Esophagus muscularis mucosa (tissue), 4 donors: ENCODE results near the gene NMUR1. TPM values are rescaled to one million over a fixed set of nuclear protein-coding genes. Genes with fewer than 3 reads are reported as not detected.

Source experiments
- DNase-seq: peaks from one replicate; pipeline ENCODE4 v3.0.0-alpha.2; 2017; ENCODE audit errors: extremely low spot score
- H3K27ac ChIP-seq, 4 donors: fragments of 200-600 bp; sonication (generic); replicated peaks in 1 of 4; 1 replicate in 3 of 4; 2 replicates in 1 of 4; pipeline ENCODE4 v1.5.1; 2016 to 2019; ENCODE audit warnings: mild to moderate bottlenecking in 1 of 4
- H3K27me3 ChIP-seq, 4 donors: fragments of 200-600 bp; sonication (generic); one replicate each; pipeline versions ENCODE4 v1.5.1 to v1.6.0; 2016 to 2019
- H3K36me3 ChIP-seq, 4 donors: fragments of 200-600 bp; sonication (generic); one replicate each; pipeline ENCODE4 v1.5.1; 2016 to 2019
- H3K4me1 ChIP-seq, 4 donors: fragments of 200-600 bp; sonication (generic); one replicate each; pipeline ENCODE4 v1.5.1; 2016 to 2019
- H3K4me3 ChIP-seq, 4 donors: fragments of 200-600 bp; sonication (generic); 1 replicate in 2 of 4; 2 replicates in 2 of 4; pipeline ENCODE4 v1.5.1; 2016 to 2019; ENCODE audit warnings: mild to moderate bottlenecking in 4 of 4, moderate library complexity in 1 of 4
- H3K9me3 ChIP-seq, 4 donors: fragments of 200-600 bp; sonication (generic); 1 replicate in 3 of 4; 2 replicates in 1 of 4; pipeline ENCODE4 v1.5.1; 2016 to 2019
- EP300 ChIP-seq: sonication (generic); formaldehyde crosslinking; IDR thresholded peaks from one replicate; pipeline ENCODE4 v1.6.1; 2017; ENCODE audit warnings: antibody characterized with exemption
- POLR2A ChIP-seq: fragments of 450-650 bp; IDR thresholded peaks from one replicate; pipeline ENCODE4 v1.6.1; 2017; ENCODE audit warnings: antibody characterized with exemption, moderate library complexity, mild to moderate bottlenecking, low read depth
- POLR2AphosphoS5 ChIP-seq, 2 donors: sonication (generic); formaldehyde crosslinking; IDR thresholded peaks; one replicate each; pipeline ENCODE4 v1.6.1; 2017; ENCODE audit warnings: antibody characterized with exemption in 2 of 2
- WGBS: methylation state at CpG from one replicate; pipeline ENCODE4 v1.1.5; 2018; 5-methylcytosine and 5-hydroxymethylcytosine counted together
- intact Hi-C: fragments of 100-400 bp; cut with DNase I; formaldehyde crosslinking; loops from one replicate; pipeline ENCODE4 v1.15.1; 2023
- total RNA-seq, 4 donors: library from RNA; depleted of rRNA; stranded (reverse); fragments of >200 nt; gene quantifications; one replicate each; pipeline versions ENCODE4 v1.1.0 to v1.2.1, GENCODE V29; 2016
- TF ChIP-seq, protein P1 (sequence below), 3 experiments: fragments of 200-600 bp in 2 of 3; fragments of 450-650 bp in 1 of 3; sonication (generic) in 2 of 3; IDR thresholded peaks; one replicate each; pipeline ENCODE4 v1.5.1; 2017 to 2019; ENCODE audit warnings: antibody characterized with exemption in 3 of 3, mild to moderate bottlenecking in 2 of 3, moderate library complexity in 1 of 3

Gene NMUR1
- total RNA-seq, 4 donors from 2014 or later, result 1.2 to 5.4 (median 2.5) TPM

DNA sequence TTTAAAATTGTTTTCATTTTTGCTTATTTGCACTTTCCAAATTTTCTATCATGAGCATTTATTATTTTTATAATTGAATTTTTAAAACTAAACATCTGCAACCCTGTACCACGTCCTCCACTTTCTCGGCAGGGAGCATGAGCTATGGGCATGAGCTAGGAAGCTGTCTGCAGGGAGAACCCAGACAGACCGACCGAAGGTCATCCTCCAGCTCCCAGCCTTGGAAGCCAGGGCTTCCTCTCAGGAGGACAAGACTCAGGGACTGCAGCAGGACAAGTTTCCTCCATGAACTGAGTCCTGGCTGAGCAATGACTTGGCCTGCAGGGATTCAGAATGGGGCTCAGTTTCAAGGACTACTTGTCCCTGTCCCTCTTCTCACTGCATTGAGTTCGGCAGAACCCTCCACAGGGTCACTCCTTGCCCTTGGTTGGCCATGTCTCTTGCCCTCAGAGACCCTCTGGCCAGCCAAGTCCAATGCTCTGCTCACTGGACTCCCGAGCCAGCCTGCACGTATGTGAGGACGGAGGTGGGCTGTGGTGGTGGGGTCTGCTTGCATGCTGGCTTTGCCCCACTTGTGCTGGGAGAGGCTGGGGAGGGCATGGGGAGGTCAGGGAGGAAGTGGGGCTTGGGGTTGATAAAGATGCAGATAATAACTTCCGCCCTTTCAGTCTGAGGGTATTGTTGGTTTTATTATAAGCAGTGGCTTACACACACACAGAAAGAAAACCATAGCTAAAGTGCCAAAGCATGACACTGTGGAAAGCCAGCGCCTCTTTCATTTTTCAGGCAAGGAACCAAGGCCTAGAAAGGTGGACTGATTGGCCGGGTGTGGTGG is 6.6 kb downstream of the NMUR1 start:
- Histone ChIP-seq H3K4me1 (peaks cover 0 to 16% (median 7%) of the 10 kb centered on the region in 4 donors), H3K27ac (peak overlapping the region in 1 of 4 donors; percentile 28), H3K9me3 (no peaks in the 10 kb centered on the region), H3K4me3 (no peak overlapping the region), H3K27me3 (no peaks in the 10 kb centered on the region), H3K36me3 (no peaks in the 10 kb centered on the region)
- intact Hi-C loops, result no loop called here
- TF ChIP-seq EP300 (no peak), POLR2AphosphoS5 (IDR thresholded peaks at IDR 0.05) (no peak), POLR2A (no peak)
- TF ChIP-seq, protein P1, sequence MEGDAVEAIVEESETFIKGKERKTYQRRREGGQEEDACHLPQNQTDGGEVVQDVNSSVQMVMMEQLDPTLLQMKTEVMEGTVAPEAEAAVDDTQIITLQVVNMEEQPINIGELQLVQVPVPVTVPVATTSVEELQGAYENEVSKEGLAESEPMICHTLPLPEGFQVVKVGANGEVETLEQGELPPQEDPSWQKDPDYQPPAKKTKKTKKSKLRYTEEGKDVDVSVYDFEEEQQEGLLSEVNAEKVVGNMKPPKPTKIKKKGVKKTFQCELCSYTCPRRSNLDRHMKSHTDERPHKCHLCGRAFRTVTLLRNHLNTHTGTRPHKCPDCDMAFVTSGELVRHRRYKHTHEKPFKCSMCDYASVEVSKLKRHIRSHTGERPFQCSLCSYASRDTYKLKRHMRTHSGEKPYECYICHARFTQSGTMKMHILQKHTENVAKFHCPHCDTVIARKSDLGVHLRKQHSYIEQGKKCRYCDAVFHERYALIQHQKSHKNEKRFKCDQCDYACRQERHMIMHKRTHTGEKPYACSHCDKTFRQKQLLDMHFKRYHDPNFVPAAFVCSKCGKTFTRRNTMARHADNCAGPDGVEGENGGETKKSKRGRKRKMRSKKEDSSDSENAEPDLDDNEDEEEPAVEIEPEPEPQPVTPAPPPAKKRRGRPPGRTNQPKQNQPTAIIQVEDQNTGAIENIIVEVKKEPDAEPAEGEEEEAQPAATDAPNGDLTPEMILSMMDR (IDR thresholded peaks at IDR 0.05), result no peak
- 71% methylated on average over 11 of the region's 11 CpGs for WGBS
- DNase-seq, result no peak

DNA sequence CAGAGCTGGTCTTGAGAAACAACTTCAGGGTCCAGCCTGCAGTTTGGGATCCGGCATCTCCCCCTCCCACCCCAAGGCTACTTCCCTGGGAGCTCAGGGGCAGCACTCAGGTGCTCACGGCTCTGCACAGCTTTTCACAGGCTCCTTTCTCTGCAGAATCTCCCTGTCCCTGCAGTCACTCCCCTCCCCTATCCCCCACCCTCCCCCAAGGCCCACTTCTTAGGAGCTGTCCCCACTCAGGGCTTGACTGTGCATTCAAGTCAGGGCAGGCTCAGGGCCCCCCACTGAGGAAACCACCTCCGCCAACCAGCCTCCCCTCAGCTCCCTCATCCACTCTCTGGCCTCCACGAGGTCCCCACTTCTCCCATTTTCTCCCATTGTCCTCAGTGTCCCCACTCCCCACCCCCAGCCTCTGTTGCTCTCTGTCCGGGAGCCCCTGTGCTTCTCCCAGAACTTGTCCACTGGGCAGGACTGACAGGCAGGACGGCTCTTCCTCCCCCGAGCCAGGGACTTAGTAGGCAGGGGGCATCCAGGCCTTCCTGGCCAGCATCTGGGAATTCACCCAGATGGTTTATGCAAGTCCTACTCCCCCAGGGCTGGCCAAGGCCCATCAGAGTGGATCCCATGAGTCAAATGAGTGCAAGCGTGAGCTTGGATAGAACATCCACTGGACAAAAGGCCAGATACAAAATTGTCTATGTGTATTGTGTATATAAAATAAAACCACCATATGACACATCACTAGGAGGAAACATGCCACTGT is 7.6 kb downstream of the NMUR1 start:
- no peak for DNase-seq
- TF ChIP-seq EP300, result no peak
- no peak for TF ChIP-seq POLR2A
- TF ChIP-seq, protein P1 (IDR thresholded peaks at IDR 0.05), result no peak
- TF ChIP-seq POLR2AphosphoS5 (IDR thresholded peaks at IDR 0.05), result no peak
- peaks cover 0 to 16% (median 7%) of the 10 kb centered on the region in 4 donors for H3K4me1 ChIP-seq
- no peaks in the 10 kb centered on the region for H3K27me3 ChIP-seq
- no peak overlapping the region for H3K4me3 ChIP-seq
- intact Hi-C loops, result no loop called here
- H3K27ac ChIP-seq, result no peak overlapping the region
- WGBS, result 87% methylated on average over 6 of the region's 8 CpGs
- no peaks in the 10 kb centered on the region for H3K9me3 ChIP-seq
- H3K36me3 ChIP-seq, result no peaks in the 10 kb centered on the region

DNA sequence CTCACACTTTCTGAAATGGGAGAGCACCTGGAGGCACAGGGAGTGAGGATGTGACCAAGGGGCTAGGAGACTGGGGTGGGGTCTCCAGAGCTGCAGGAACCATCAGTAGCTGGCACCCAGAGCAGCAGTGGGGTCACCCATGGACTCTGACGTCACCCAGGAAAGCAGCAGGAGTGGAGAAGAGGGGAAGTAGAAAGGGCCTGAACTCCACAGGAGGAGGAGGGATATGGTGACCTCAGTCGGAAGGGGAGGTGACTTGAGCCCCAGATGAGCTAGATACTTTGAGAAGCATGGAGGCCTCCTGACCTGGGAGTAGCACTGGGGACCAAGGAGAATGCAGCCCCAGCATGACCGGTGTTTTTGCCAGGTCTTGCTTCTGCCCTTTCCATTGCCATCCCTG is 8.8 kb downstream of the NMUR1 start:
- WGBS, result 44% methylated on average over 3 of the region's 3 CpGs
- TF ChIP-seq EP300, result no peak
- no peak for TF ChIP-seq POLR2AphosphoS5 (IDR thresholded peaks at IDR 0.05)
- no peaks in the 10 kb centered on the region for H3K27me3 ChIP-seq
- H3K9me3 ChIP-seq, result no peaks in the 10 kb centered on the region
- no peaks in the 10 kb centered on the region for H3K36me3 ChIP-seq
- H3K4me3 ChIP-seq, result no peak overlapping the region
- no peak for DNase-seq
- no peak overlapping the region for H3K27ac ChIP-seq
- intact Hi-C loops, result no loop called here
- peaks cover 0 to 16% (median 7%) of the 10 kb centered on the region in 4 donors for H3K4me1 ChIP-seq

DNA sequence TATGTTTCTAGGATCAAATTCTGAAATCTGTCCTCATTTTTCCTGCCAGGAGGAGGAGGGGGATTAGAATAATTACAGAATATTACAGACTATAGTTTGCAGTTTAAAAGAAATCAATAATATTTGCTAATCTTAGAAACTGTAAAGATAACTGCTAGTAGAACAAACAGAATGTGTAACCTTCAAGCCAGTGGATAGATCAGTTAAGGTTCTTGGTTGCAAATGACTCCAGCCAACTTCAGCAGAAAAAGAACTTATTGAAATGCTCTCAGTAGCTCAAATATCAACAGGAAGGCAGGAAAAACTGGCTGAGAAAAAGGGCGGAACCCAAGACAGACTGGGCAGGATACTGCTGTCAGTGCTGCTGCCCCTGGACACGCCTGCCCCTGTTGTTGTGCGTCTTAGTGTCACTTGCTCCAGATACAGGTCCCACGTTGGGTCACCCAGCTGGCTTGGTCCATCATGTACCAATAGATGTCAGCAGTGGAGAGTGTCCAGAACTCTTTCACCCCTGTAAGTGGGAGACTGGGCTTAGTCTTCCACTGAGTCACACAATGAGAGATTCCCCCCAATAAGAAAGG is 10.2 kb downstream of the NMUR1 start:
- Histone ChIP-seq H3K9me3 (no peaks in the 10 kb centered on the region), H3K4me3 (no peak overlapping the region), H3K27me3 (no peaks in the 10 kb centered on the region), H3K27ac (no peak overlapping the region), H3K4me1 (peaks cover 0 to 17% (median 9%) of the 10 kb centered on the region in 4 donors), H3K36me3 (no peaks in the 10 kb centered on the region)
- TF ChIP-seq, protein P1 (IDR thresholded peaks at IDR 0.05), result no peak
- TF ChIP-seq POLR2A, result no peak
- no peak for TF ChIP-seq EP300
- TF ChIP-seq POLR2AphosphoS5 (IDR thresholded peaks at IDR 0.05), result no peak
- intact Hi-C loops, result loop anchor here (5.0 kb wide), 2 partner anchors 37 to 82 kb away; no protein-coding TSS in a partner anchor
- WGBS, result 57% methylated on average over 4 of the region's 4 CpGs
- no peak for DNase-seq

DNA sequence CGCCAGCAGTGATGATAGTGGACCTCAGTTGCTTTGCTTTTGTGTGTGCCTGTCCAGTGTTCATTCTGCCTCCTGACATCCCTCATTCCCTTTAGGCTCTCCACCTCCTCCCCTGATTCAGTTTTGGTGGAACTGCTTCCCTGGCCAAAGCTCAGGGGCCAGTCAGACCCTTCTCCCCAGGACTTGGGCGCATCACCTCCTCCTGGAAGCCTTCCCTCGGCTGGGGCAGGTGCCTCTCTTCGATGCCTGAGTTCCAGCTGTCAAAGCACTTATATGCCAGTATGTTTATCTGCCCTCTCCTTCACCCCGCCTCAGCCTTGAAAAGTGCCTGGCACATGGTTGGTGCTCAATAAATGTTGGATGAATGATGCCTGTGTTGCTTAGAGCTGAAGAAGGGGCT is 11.5 kb downstream of the NMUR1 start:
- Histone ChIP-seq H3K36me3 (no peaks in the 10 kb centered on the region), H3K4me3 (no peak overlapping the region), H3K9me3 (no peaks in the 10 kb centered on the region), H3K27ac (no peak overlapping the region), H3K27me3 (no peaks in the 10 kb centered on the region), H3K4me1 (peaks cover 2 to 17% (median 14%) of the 10 kb centered on the region in 4 donors)
- TF ChIP-seq, protein P1 (IDR thresholded peaks at IDR 0.05), result no peak
- TF ChIP-seq POLR2AphosphoS5 (IDR thresholded peaks at IDR 0.05) (no peak), EP300 (no peak), POLR2A (no peak)
- 78% methylated on average over 5 of the region's 5 CpGs for WGBS
- intact Hi-C loops, result loop anchor here (5.0 kb wide), 2 partner anchors 39 to 84 kb away; no protein-coding TSS in a partner anchor
- DNase-seq, result no peak
